ENCODE results near the gene ADAMTS7. TPM values are rescaled to one million over a fixed set of nuclear protein-coding genes. Genes with fewer than 3 reads are reported as not detected.
"Not testable (repeated sequence)": the region's sequence is repeated elsewhere in the genome, so short reads cannot be mapped to it uniquely, and the experiment has no call there.

Gene ADAMTS7
- total and polyA plus RNA-seq, 12 donors = 3.5 to 47.0 (median 17.9) TPM

- Histone ChIP-seq H3K9me3 (no peaks in the 10 kb centered on the region), H3K36me3 (no peaks in the 10 kb centered on the region), H3K27me3 (no peaks in the 10 kb centered on the region), H3K4me1 (peaks cover 7 to 36% (median 23%) of the 10 kb centered on the region in 9 donors), H3K4me3 (no peak overlapping the region), H3K27ac (peak overlapping the region in 7 of 10 donors; percentile 27 to 73 (median 55))
- no peak for TF ChIP-seq CTCF (IDR thresholded peaks at IDR 0.05)
- WGBS, 2 donors = 67 to 76% methylated on average over 5 of the region's 5 CpGs
- DNase-seq (no peak), ATAC-seq (no peak)
- intact Hi-C loops (cut with DNase I) = loop anchor here in 4 of 10 donors (2.0 to 10.0 kb wide), 3 partner anchors 14 to 804 kb away; partner anchors contain the start of gene MORF4L1 (in 1 of the 4)
Measured at GRCh38 chr15:78778422-78778821, 32.8 kb downstream of the ADAMTS7 start.

GRCh38 chr15:78777953-78778345 lies 33.3 kb downstream of the ADAMTS7 start:
- 50 to 65% methylated on average over 12 of the region's 12 CpGs for WGBS, 2 donors
- Histone ChIP-seq H3K4me1 (peaks cover 7 to 36% (median 23%) of the 10 kb centered on the region in 9 donors), H3K27ac (peak overlapping the region in 7 of 10 donors; percentile 27 to 73 (median 55))
- peak; percentile 74 to 75 for DNase-seq
- peak; percentile 63 to 86 (median 72) for ATAC-seq
- H3K4me3 ChIP-seq, H3K36me3 ChIP-seq, H3K9me3 ChIP-seq, H3K27me3 ChIP-seq: not testable (repeated sequence)
- intact Hi-C loops (cut with DNase I) = loop anchor here in 4 of 10 donors (2.0 to 10.0 kb wide), 3 partner anchors 15 to 803 kb away; partner anchors contain the start of gene MORF4L1 (in 1 of the 4)

- ATAC-seq = peak in 5 of 8 donors; percentile 0 to 9 (median 3)
- not testable (repeated sequence) for DNase-seq, H3K36me3 ChIP-seq, H3K27me3 ChIP-seq, H3K9me3 ChIP-seq, H3K4me3 ChIP-seq
- peaks cover 7 to 36% (median 23%) of the 10 kb centered on the region in 9 donors for H3K4me1 ChIP-seq
- 67 to 75% methylated on average over 24 to 26 of the region's 26 CpGs for WGBS, 2 donors
- peak overlapping the region in 4 of 10 donors; percentile 31 to 68 (median 59) for H3K27ac ChIP-seq
- intact Hi-C loops (cut with DNase I) = loop anchor here in 4 of 10 donors (10.0 kb wide), 2 partner anchors 97 to 803 kb away; partner anchors contain the start of gene MORF4L1 (in 1 of the 4)
Measured at GRCh38 chr15:78777290-78777952, 33.8 kb downstream of the ADAMTS7 start.

GRCh38 chr15:78776046-78776925 lies 35.0 kb downstream of the ADAMTS7 start:
- not testable (repeated sequence) for H3K4me3 ChIP-seq, H3K36me3 ChIP-seq, H3K9me3 ChIP-seq, DNase-seq, ATAC-seq, H3K27ac ChIP-seq, H3K27me3 ChIP-seq
- WGBS, 2 donors = 85 to 89% methylated on average over 23 to 25 of the region's 25 CpGs
- H3K4me1 ChIP-seq = peaks cover 7 to 34% (median 22%) of the 10 kb centered on the region in 9 donors
- intact Hi-C loops (cut with DNase I) = loop anchor here in 4 of 10 donors (10.0 kb wide), 2 partner anchors 99 to 801 kb away; partner anchors contain the start of gene MORF4L1 (in 1 of the 4)

- H3K27me3 ChIP-seq = no peaks in the 10 kb centered on the region
- ATAC-seq (no peak), DNase-seq (no peak)
- no peaks in the 10 kb centered on the region for H3K9me3 ChIP-seq
- 81% methylated on average over 8 of the region's 8 CpGs for WGBS, 2 donors
- no peak for TF ChIP-seq CTCF (IDR thresholded peaks at IDR 0.05)
- H3K36me3 ChIP-seq = peaks cover 0 to 8% (median 0%) of the 10 kb centered on the region in 9 donors
- no peak overlapping the region for H3K27ac ChIP-seq
- peaks cover 7 to 30% (median 22%) of the 10 kb centered on the region in 9 donors for H3K4me1 ChIP-seq
- no peak overlapping the region for H3K4me3 ChIP-seq
- intact Hi-C loops (cut with DNase I) = loop anchor here in 4 of 10 donors (10.0 kb wide), 2 partner anchors 99 to 801 kb away; partner anchors contain the start of gene MORF4L1 (in 1 of the 4)
Measured at GRCh38 chr15:78775472-78775871, 35.8 kb downstream of the ADAMTS7 start.

GRCh38 chr15:78774451-78774990 lies 36.7 kb downstream of the ADAMTS7 start:
- H3K9me3 ChIP-seq, H3K27me3 ChIP-seq, H3K36me3 ChIP-seq, H3K27ac ChIP-seq, H3K4me3 ChIP-seq, ATAC-seq, DNase-seq: not testable (repeated sequence)
- intact Hi-C loops (cut with DNase I) = loop anchor here in 4 of 10 donors (10.0 kb wide), 2 partner anchors 100 to 800 kb away; partner anchors contain the start of gene MORF4L1 (in 1 of the 4)
- WGBS, 2 donors = 94 to 95% methylated on average over 15 of the region's 15 CpGs
- peaks cover 7 to 25% (median 18%) of the 10 kb centered on the region in 9 donors for H3K4me1 ChIP-seq

- H3K9me3 ChIP-seq, H3K36me3 ChIP-seq, H3K27ac ChIP-seq, DNase-seq, ATAC-seq, H3K4me3 ChIP-seq, H3K27me3 ChIP-seq: not testable (repeated sequence)
- intact Hi-C loops (cut with DNase I) = loop anchor here in 4 of 10 donors (10.0 kb wide), 2 partner anchors 101 to 799 kb away; partner anchors contain the start of gene MORF4L1 (in 1 of the 4)
- H3K4me1 ChIP-seq = peaks cover 5 to 19% (median 13%) of the 10 kb centered on the region in 9 donors
- WGBS, 2 donors = 94 to 95% methylated on average over 25 of the region's 25 CpGs
Measured at GRCh38 chr15:78773765-78774450, 37.4 kb downstream of the ADAMTS7 start.
